ENCODE measurements around the gene IGFN1. TPM values are rescaled to one million over a fixed set of nuclear protein-coding genes. Genes with fewer than 3 reads are reported as not detected.
A peak's percentile ranks its signal among the peaks of the same experiment; 100 is the strongest.

IGFN1 gene
- total RNA-seq, 1 donor from 2014 or later: 7.9 TPM

- no peaks in the 10 kb centered on the region for H3K27me3 Mint-ChIP-seq
- no peaks in the 10 kb centered on the region for H3K36me3 Mint-ChIP-seq
- no peak overlapping the region for H3K4me3 Mint-ChIP-seq
- H3K4me1 Mint-ChIP-seq (ENCODE audit: unreplicated experiment): no peaks in the 10 kb centered on the region
- H3K27ac Mint-ChIP-seq: no peak overlapping the region
- no peaks in the 10 kb centered on the region for H3K9me3 Mint-ChIP-seq
- TF ChIP-seq CTCF (conservative IDR thresholded peaks at IDR 0.05): no peak
- DNase-seq (ENCODE audit: extremely low spot score, unreplicated experiment): no peak
Observed at GRCh38 chr1:201198598-201198997, 8.0 kb downstream of the IGFN1 start.

GRCh38 chr1:201205036-201205435 is 14.4 kb downstream of the IGFN1 start:
- Mint-ChIP-seq H3K27me3 (peaks cover 15% of the 10 kb centered on the region), H3K36me3 (no peaks in the 10 kb centered on the region), H3K27ac (no peak overlapping the region), H3K4me1 (ENCODE audit: unreplicated experiment) (peaks cover 9% of the 10 kb centered on the region), H3K4me3 (no peak overlapping the region), H3K9me3 (no peaks in the 10 kb centered on the region)
- TF ChIP-seq CTCF (conservative IDR thresholded peaks at IDR 0.05): no peak
- DNase-seq (ENCODE audit: extremely low spot score, unreplicated experiment): no peak

- H3K36me3 Mint-ChIP-seq: no peaks in the 10 kb centered on the region
- peaks cover 20% of the 10 kb centered on the region for H3K27me3 Mint-ChIP-seq
- H3K4me3 Mint-ChIP-seq: no peak overlapping the region
- DNase-seq (ENCODE audit: extremely low spot score, unreplicated experiment): no peak
- H3K4me1 Mint-ChIP-seq (ENCODE audit: unreplicated experiment): peaks cover 9% of the 10 kb centered on the region
- H3K27ac Mint-ChIP-seq: peak overlapping the region; percentile 19
- H3K9me3 Mint-ChIP-seq: no peaks in the 10 kb centered on the region
- TF ChIP-seq CTCF (conservative IDR thresholded peaks at IDR 0.05): no peak
Observed at GRCh38 chr1:201206176-201206575, 15.6 kb downstream of the IGFN1 start.

GRCh38 chr1:201207046-201207445 is 16.4 kb downstream of the IGFN1 start:
- Mint-ChIP-seq H3K36me3 (no peaks in the 10 kb centered on the region), H3K27me3 (peaks cover 28% of the 10 kb centered on the region), H3K4me3 (no peak overlapping the region), H3K9me3 (no peaks in the 10 kb centered on the region), H3K4me1 (ENCODE audit: unreplicated experiment) (peaks cover 9% of the 10 kb centered on the region), H3K27ac (no peak overlapping the region)
- TF ChIP-seq CTCF (conservative IDR thresholded peaks at IDR 0.05): no peak
- no peak for DNase-seq (ENCODE audit: extremely low spot score, unreplicated experiment)

- no peak for TF ChIP-seq CTCF (conservative IDR thresholded peaks at IDR 0.05)
- no peaks in the 10 kb centered on the region for H3K9me3 Mint-ChIP-seq
Observed at GRCh38 chr1:201208236-201208635, 17.6 kb downstream of the IGFN1 start.

GRCh38 chr1:201212056-201212455 is 21.4 kb downstream of the IGFN1 start:
- no peak for TF ChIP-seq CTCF (conservative IDR thresholded peaks at IDR 0.05)
- H3K27ac Mint-ChIP-seq: no peak overlapping the region
- no peaks in the 10 kb centered on the region for H3K36me3 Mint-ChIP-seq
- peaks cover 30% of the 10 kb centered on the region for H3K27me3 Mint-ChIP-seq
- no peaks in the 10 kb centered on the region for H3K4me1 Mint-ChIP-seq (ENCODE audit: unreplicated experiment)
- H3K9me3 Mint-ChIP-seq: no peaks in the 10 kb centered on the region
- H3K4me3 Mint-ChIP-seq: no peak overlapping the region
- DNase-seq (ENCODE audit: extremely low spot score, unreplicated experiment): no peak

More at GRCh38 chr1:201208236-201208635, 17.6 kb downstream of the IGFN1 start:
- Mint-ChIP-seq H3K36me3 (no peaks in the 10 kb centered on the region), H3K27ac (no peak overlapping the region), H3K4me3 (no peak overlapping the region), H3K27me3 (peaks cover 33% of the 10 kb centered on the region), H3K4me1 (ENCODE audit: unreplicated experiment) (peaks cover 9% of the 10 kb centered on the region)
- DNase-seq (ENCODE audit: extremely low spot score, unreplicated experiment): no peak
